Ishikawa (cell line): Measurements from ENCODE around the gene ACTN3.

Source experiments
- CEBPB ChIP-seq: IDR thresholded peaks from 2 replicates; pipeline ENCODE4 v1.6.1; 2012
- CREB1 ChIP-seq: IDR thresholded peaks from 2 replicates; pipeline ENCODE4 v1.6.1; 2012; ENCODE audit warnings: low read depth
- EGR1 ChIP-seq: IDR thresholded peaks from 2 replicates; pipeline ENCODE4 v1.6.1; 2012
- EP300 ChIP-seq: IDR thresholded peaks from 2 replicates; pipeline ENCODE4 v1.6.1; 2012; ENCODE audit warnings: borderline replicate concordance
- FOXM1 ChIP-seq: IDR thresholded peaks from 2 replicates; pipeline ENCODE4 v1.6.1; 2012; ENCODE audit warnings: low read depth, borderline replicate concordance
- NFIC ChIP-seq: IDR thresholded peaks from 2 replicates; pipeline ENCODE4 v1.6.1; 2012
- RAD21 ChIP-seq: IDR thresholded peaks from 2 replicates; pipeline ENCODE4 v1.6.1; 2012; ENCODE audit warnings: low read depth
- REST ChIP-seq: IDR thresholded peaks from 2 replicates; pipeline ENCODE4 v1.6.1; 2012; ENCODE audit warnings: low read depth, mild to moderate bottlenecking
- TAF1 ChIP-seq: IDR thresholded peaks from 2 replicates; pipeline ENCODE4 v1.6.1; 2012; ENCODE audit warnings: low read depth, mild to moderate bottlenecking
- TCF12 ChIP-seq: IDR thresholded peaks from 2 replicates; pipeline ENCODE4 v1.6.1; 2012; ENCODE audit warnings: low read depth
- TEAD4 ChIP-seq: IDR thresholded peaks from 2 replicates; pipeline ENCODE4 v1.6.1; 2012
- USF1 ChIP-seq: IDR thresholded peaks from 2 replicates; pipeline ENCODE4 v1.6.1; 2012
- YY1 ChIP-seq: IDR thresholded peaks from 2 replicates; pipeline ENCODE4 v1.6.1; 2012; ENCODE audit warnings: low read depth
- ZBTB7A ChIP-seq: IDR thresholded peaks from 2 replicates; pipeline ENCODE4 v1.6.1; 2012; ENCODE audit warnings: low read depth
- TF ChIP-seq, protein P1 (sequence below): IDR thresholded peaks from 2 replicates; pipeline ENCODE4 v1.6.1; 2012

Gene ACTN3

GRCh38 chr11:66570079-66570849, 23.6 kb downstream of the ACTN3 start:
- TF ChIP-seq USF1 (no peak), FOXM1 (no peak), TAF1 (no peak), ZBTB7A (no peak), CEBPB (no peak), TEAD4 (no peak), CREB1 (no peak), EGR1 (no peak), TCF12 (no peak), EP300 (no peak), NFIC (no peak), YY1 (no peak), REST (no peak), RAD21 (no peak)
- TF ChIP-seq, protein P1, sequence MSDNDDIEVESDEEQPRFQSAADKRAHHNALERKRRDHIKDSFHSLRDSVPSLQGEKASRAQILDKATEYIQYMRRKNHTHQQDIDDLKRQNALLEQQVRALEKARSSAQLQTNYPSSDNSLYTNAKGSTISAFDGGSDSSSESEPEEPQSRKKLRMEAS, result no peak

DNA sequence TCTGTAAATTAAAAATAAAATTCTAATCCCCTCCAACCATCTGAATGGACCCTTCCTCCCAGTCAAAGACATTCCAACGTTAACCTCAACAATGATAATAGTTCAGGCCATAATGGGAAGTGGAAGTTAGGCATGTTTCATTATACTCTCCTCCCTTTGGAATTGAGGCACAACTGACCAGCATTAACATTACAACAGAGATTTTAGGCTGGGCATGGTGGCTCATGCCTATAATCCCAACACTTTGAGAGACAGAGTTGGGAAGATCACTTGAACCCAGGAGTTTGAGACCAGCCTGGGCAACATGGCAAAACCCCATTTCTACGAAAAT, 24.1 kb downstream of the ACTN3 start:
- no peak for TF ChIP-seq TCF12
- no peak for TF ChIP-seq EP300
- TF ChIP-seq YY1, result no peak
- no peak for TF ChIP-seq REST
- TF ChIP-seq EGR1, result no peak
- TF ChIP-seq NFIC, result no peak
- no peak for TF ChIP-seq FOXM1
- no peak for TF ChIP-seq CEBPB
- TF ChIP-seq, protein P1, result no peak
- no peak for TF ChIP-seq ZBTB7A
- no peak for TF ChIP-seq RAD21
- TF ChIP-seq USF1, result no peak
- TF ChIP-seq TAF1, result no peak
- no peak for TF ChIP-seq TEAD4
- TF ChIP-seq CREB1, result no peak

GRCh38 chr11:66579017-66579606, 32.4 kb downstream of the ACTN3 start:
- TF ChIP-seq EGR1 (peak; percentile 46; the same call in 1 of the 2 replicates), TAF1 (no peak), CEBPB (no peak), USF1 (no peak), EP300 (no peak), RAD21 (peak; percentile 73), TCF12 (no peak), ZBTB7A (no peak), CREB1 (no peak), YY1 (no peak), NFIC (no peak), REST (no peak), TEAD4 (peak; percentile 7; the same call in 1 of the 2 replicates), FOXM1 (no peak)
- TF ChIP-seq, protein P1, result peak; percentile 48
